K562 (cell line): Measurements from ENCODE around the gene RPS19. TPM values are rescaled to one million over a fixed set of nuclear protein-coding genes. Genes with fewer than 3 reads are reported as not detected.
A peak's percentile ranks its signal among the peaks of the same experiment; 100 is the strongest.

ENCODE experiments used
- ATAC-seq: fragments of 200-7000 bp; cut with Tn5 transposase; 3 replicates; pipeline ENCODE4 v1.9.1; 2020; ENCODE audit warnings: moderate library complexity
- BruUV-seq: library from RNA; stranded (reverse); fragments of 400-500 nt; replicated peaks from 2 replicates; lab custom pipeline; 2021; lab: Mats Ljungman, UMichigan
- CTCF ChIA-PET: fragments of 300-600 bp; formaldehyde crosslinking; extraction: SDS; loops from one replicate; lab custom pipeline; 2021; ENCODE audit warnings: low intra/inter-chr PET ratio; lab: Yijun Ruan, JAX
- POLR2A ChIA-PET: fragments of 300-600, 350-650 bp; sonication (Branson Sonifier 250); formaldehyde crosslinking; extraction: SDS; loops from one replicate; lab custom pipeline; 2021; ENCODE audit warnings: antibody characterized with exemption, inconsistent platforms; lab: Yijun Ruan, JAX
- DNase-seq, 4 experiments: peaks; one replicate each; pipeline versions ENCODE4 v3.0.0 to v3.0.0-alpha.2; 2011 to 2018; ENCODE audit warnings: low spot score in 3 of 4, mixed read lengths in 3 of 4; ENCODE audit errors: extremely low read depth in 1 of 4
- FAIRE-seq: peaks from 2 replicates; lab custom pipeline; 2011; peaks lifted over from hg19 to GRCh38; lab: Jason Lieb, UNC
- H2AFZ ChIP-seq: 2 replicates; pipeline ENCODE4 v1.6.0; 2011; ENCODE audit warnings: low read depth, low read length, control low read depth, inconsistent platforms
- H3K27ac ChIP-seq: fragments of 200-600 bp; 3 replicates; pipeline ENCODE4 v1.8.0; 2011; ENCODE audit warnings: low read depth, mild to moderate bottlenecking, control low read depth, inconsistent platforms, low read length, moderate library complexity, mixed read lengths; ENCODE audit errors: extremely low read depth
- H3K27me3 ChIP-seq, 2 experiments: fragments of 300-600 bp in 1 of 2; 2 replicates in 1 of 2; 3 replicates in 1 of 2; pipeline versions ENCODE4 v1.6.0 to v1.8.0; 2011; ENCODE audit warnings: inconsistent platforms in 2 of 2, low read length in 2 of 2, mild to moderate bottlenecking in 1 of 2, mixed read lengths in 1 of 2, moderate library complexity in 1 of 2; ENCODE audit not compliant: control insufficient read depth in 2 of 2, insufficient read depth in 2 of 2
- H3K36me3 ChIP-seq: fragments of 300-600 bp; 3 replicates; pipeline ENCODE4 v1.8.0; 2011; ENCODE audit warnings: mild to moderate bottlenecking, low read length, inconsistent platforms; ENCODE audit not compliant: control insufficient read depth, insufficient read depth
- H3K4me1 ChIP-seq, 2 experiments: fragments of 200-600 bp in 1 of 2; replicated peaks in 1 of 2; 2 replicates in 1 of 2; 3 replicates in 1 of 2; pipeline versions ENCODE4 v1.5.1 to v1.8.0; 2011; ENCODE audit warnings: inconsistent platforms in 2 of 2, low read length in 2 of 2, mild to moderate bottlenecking in 1 of 2, mixed read lengths in 1 of 2, moderate library complexity in 1 of 2; ENCODE audit not compliant: control insufficient read depth in 2 of 2, insufficient read depth in 2 of 2
- H3K4me2 ChIP-seq: 2 replicates; pipeline ENCODE4 v1.6.1; 2011; ENCODE audit warnings: low read length, control low read depth, inconsistent platforms, mixed read lengths; ENCODE audit not compliant: insufficient read depth
- H3K4me3 ChIP-seq: fragments of 200-600 bp; sonication (generic), shearing (Covaris generic); 2 replicates; pipeline ENCODE4 v1.5.1; 2016; ENCODE audit warnings: control low read depth, inconsistent platforms
- H3K79me2 ChIP-seq: fragments of 200-600 bp; 3 replicates; pipeline ENCODE4 v1.8.0; 2011; ENCODE audit warnings: low read length, inconsistent platforms; ENCODE audit not compliant: control insufficient read depth, insufficient read depth
- H3K9ac ChIP-seq, 2 experiments: 2 replicates each; pipeline versions ENCODE4 v1.6.0 to v1.6.1; 2011; ENCODE audit warnings: low read depth in 2 of 2, low read length in 2 of 2, control low read depth in 1 of 2, inconsistent platforms in 1 of 2, mild to moderate bottlenecking in 1 of 2, mixed read lengths in 1 of 2; ENCODE audit not compliant: insufficient read depth in 1 of 2
- H3K9me1 ChIP-seq: one replicate; pipeline ENCODE4 v1.6.0; 2011; ENCODE audit warnings: inconsistent platforms, mild to moderate bottlenecking, low read length, moderate library complexity; ENCODE audit not compliant: control insufficient read depth, insufficient read depth
- H3K9me3 ChIP-seq: replicated peaks from 2 replicates; pipeline ENCODE4 v1.5.1; 2011; ENCODE audit warnings: low read depth, low read length, inconsistent platforms; ENCODE audit not compliant: control insufficient read depth, insufficient read depth
- H4K20me1 ChIP-seq: replicated peaks from 2 replicates; pipeline ENCODE4 v1.6.1; 2011; ENCODE audit warnings: low read length, inconsistent platforms, mixed read lengths; ENCODE audit not compliant: control insufficient read depth, insufficient read depth
- CBFA2T3 ChIP-seq: fragments of 450-650 bp; IDR thresholded peaks from 2 replicates; pipeline ENCODE4 v1.6.1; 2017
- CCAR2 ChIP-seq: fragments of 200-400 bp; formaldehyde crosslinking; IDR thresholded peaks from 2 replicates; pipeline ENCODE4 v1.6.1; 2017; ENCODE audit warnings: mild to moderate bottlenecking, low read depth, low read length
- CHCHD3 ChIP-seq: fragments of 250-450 bp; sonication (Bioruptor Pico); IDR thresholded peaks from 2 replicates; pipeline ENCODE4 v2.1.2; 2022; ENCODE audit warnings: mild to moderate bottlenecking
- E2F5 ChIP-seq: sonication (generic); formaldehyde crosslinking; IDR thresholded peaks from 2 replicates; pipeline ENCODE4 v1.8.0; 2022; ENCODE audit warnings: mild to moderate bottlenecking, missing genetic modification reagents
- ERF ChIP-seq: fragments of 450-650 bp; formaldehyde crosslinking; IDR thresholded peaks from 2 replicates; pipeline ENCODE4 v1.4.0; 2020; ENCODE audit warnings: mild to moderate bottlenecking, mixed read lengths
- HMG20B ChIP-seq: fragments of 250-450 bp; sonication (Bioruptor Pico); IDR thresholded peaks from 2 replicates; pipeline ENCODE4 v1.5.0; 2021; ENCODE audit warnings: mild to moderate bottlenecking
- KAT2B ChIP-seq: IDR thresholded peaks from one replicate; pipeline ENCODE4 v1.6.1; 2012; ENCODE audit warnings: low read depth, mild to moderate bottlenecking, control low read depth, inconsistent platforms, low read length, moderate library complexity
- NFE2L1 ChIP-seq: fragments of 450-650 bp; IDR thresholded peaks from 2 replicates; pipeline ENCODE4 v1.6.1; 2016; ENCODE audit warnings: missing genetic modification characterization, low read depth, mild to moderate bottlenecking, missing compliant biosample characterization, moderate library complexity, borderline replicate concordance
- POLR2G ChIP-seq: fragments of 200-400 bp; formaldehyde crosslinking; IDR thresholded peaks from 2 replicates; pipeline ENCODE4 v1.6.1; 2017; ENCODE audit warnings: low read depth, mild to moderate bottlenecking, antibody characterized with exemption, low read length, moderate library complexity
- SREBF1 ChIP-seq: fragments of 150-350 bp; IDR thresholded peaks from 2 replicates; pipeline ENCODE4 v1.6.1; 2014; ENCODE audit warnings: antibody characterized with exemption, low read depth, low read length, borderline replicate concordance
- VEZF1 ChIP-seq: fragments of 200-800 bp; sonication (Bioruptor generic); IDR thresholded peaks from 2 replicates; pipeline ENCODE4 v1.6.1; 2017; ENCODE audit warnings: missing genetic modification characterization, missing compliant biosample characterization
- YY1 ChIP-seq, 3 experiments: IDR thresholded peaks; 2 replicates each; pipeline ENCODE4 v1.6.1; 2011; ENCODE audit warnings: low read length in 2 of 3, mild to moderate bottlenecking in 2 of 3, moderate library complexity in 2 of 3, borderline replicate concordance in 1 of 3, control low read depth in 1 of 3, low read depth in 1 of 3; ENCODE audit not compliant: insufficient read depth in 3 of 3, insufficient replicate concordance in 2 of 3, control insufficient read depth in 1 of 3, insufficient read length in 1 of 3; ENCODE audit errors: extremely low read depth in 1 of 3
- ZNF384 ChIP-seq: IDR thresholded peaks from 2 replicates; pipeline ENCODE4 v1.6.1; 2012; ENCODE audit warnings: low read depth, low read length, improper control_type of control experiment
- ZNF589 ChIP-seq: fragments of 200-800 bp; sonication (Bioruptor generic); IDR thresholded peaks from 2 replicates; pipeline ENCODE4 v1.6.1; 2016; ENCODE audit warnings: low read depth, missing genetic modification characterization, missing compliant biosample characterization
- WGBS: fragments of 100-300 bp; shearing (Covaris generic); methylation state at CpG from one replicate; pipeline ENCODE4 v1.1.6; 2016; ENCODE audit warnings: low coverage, mixed read lengths; ENCODE audit not compliant: insufficient coverage; ENCODE audit errors: missing lambda C conversion rate; 5-methylcytosine and 5-hydroxymethylcytosine counted together
- in situ Hi-C: fragments of 300-500 bp; cut with MboI; formaldehyde crosslinking; loops from 4 replicates; pipeline ENCODE4 v1.15.0; 2018; ENCODE audit warnings: inconsistent platforms, mixed read lengths
- intact Hi-C: fragments of 100-400 bp; cut with micrococcal nuclease; formaldehyde crosslinking; loops from 2 replicates; pipeline ENCODE4 v1.14.2; 2022
- polyA plus RNA-seq, 8 experiments: library from polyadenylated mRNA; depleted of rRNA in 4 of 8; stranded (reverse) in 5 of 8; unstranded in 3 of 8; fragments of >200 nt; fragmentation: Nextera tagmentation in 2 of 8; fragmentation: Illumina TruSeq in 1 of 8; extraction: Ambion mirVana in 2 of 8; extraction: Trizol in 1 of 8; gene quantifications; 2 replicates each; pipeline versions ENCODE4 v1.2.1 to v1.2.3, GENCODE V29; 2011 to 2014; ENCODE audit warnings: inconsistent platforms in 1 of 8, missing spikeins in 1 of 8
- total RNA-seq, 7 experiments: library from RNA; depleted of rRNA in 6 of 7; stranded (reverse); fragments of >200 nt in 6 of 7; fragmentation: Illumina TruSeq in 2 of 7; extraction: Trizol in 2 of 7; gene quantifications; 2 replicates each; pipeline versions ENCODE4 v1.2.1 to v1.2.3, GENCODE V29; 2011 to 2021; ENCODE audit warnings: low replicate concordance in 1 of 7
- TF ChIP-seq, protein P1 (sequence below): fragments of 200-400 bp; formaldehyde crosslinking; IDR thresholded peaks from 2 replicates; pipeline ENCODE4 v1.6.1; 2017; ENCODE audit warnings: mild to moderate bottlenecking, low read depth, low read length, moderate library complexity

RPS19 gene
- total and polyA plus RNA-seq, 9 of the 15 experiments (the other 6 are each of a cell fraction or from before 2014, with no cell fraction given) = 1,964 to 3,408 (median 2,747) TPM

GRCh38 chr19:41871573-41872383 is 11.7 kb downstream of the RPS19 start:
- ATAC-seq (peak; percentile 46), FAIRE-seq (no peak), DNase-seq (peak in 1 of 4 experiments; percentile 38)
- Histone ChIP-seq H2AFZ (no peak overlapping the region), H3K36me3 (peaks cover 50% of the 10 kb centered on the region; the same call in 2 of the 3 replicates), H3K4me3 (no peak overlapping the region), H3K9me1 (no peaks in the 10 kb centered on the region), H3K9me3 (no peaks in the 10 kb centered on the region), H3K4me2 (no peak overlapping the region), H4K20me1 (peaks cover 43% of the 10 kb centered on the region), H3K27me3 (no peaks in the 10 kb centered on the region), H3K79me2 (peaks cover 19% of the 10 kb centered on the region), H3K9ac (0 out of 4 replicates have a peak overlapping the region, but pooled peaks of 1 of the 2 experiments have one; percentile 14), H3K4me1 (peaks cover 7 to 27% of the 10 kb centered on the region in 2 experiments; a peak in 4 of 5 replicates), H3K27ac (peak overlapping the region; percentile 40; the same call in 1 of the 3 replicates)
- in situ Hi-C loops (loop anchor here (5.0 kb wide), 1 partner anchor 76 kb away; no protein-coding TSS in a partner anchor), intact Hi-C loops (loop anchor here (2.0 kb wide), 1 partner anchor 87 kb away; the partner anchor contains the start of gene RABAC1)
- CTCF ChIA-PET = interaction anchor here (5.4 kb wide), 1 partner anchor 80 kb away, joined by 35 read pairs; no protein-coding TSS in a partner anchor
- POLR2A ChIA-PET = interaction anchor here (1.4 to 6.2 kb wide), 4 partner anchors 8 to 87 kb away, joined by 3 to 54 read pairs (median 20); partner anchors contain the start of genes RABAC1 and RPS19
- 55% methylated on average over 13 of the region's 16 CpGs for WGBS
- no TSS peak for BruUV-seq
- TF ChIP-seq CCAR2 (no peak), ERF (0 out of 2 replicates have a peak, but pooled peaks have one; percentile 68), KAT2B (no peak), HMG20B (CRISPR knock-in tag) (no peak), ZNF384 (no peak), NFE2L1 (tag) (no peak), SREBF1 (no peak), POLR2G (peak; percentile 76), E2F5 (no peak), ZNF589 (CRISPR knock-in tag) (0 out of 2 replicates have a peak, but pooled peaks have one; percentile 34), CHCHD3 (CRISPR knock-in tag) (peak; percentile 74; the same call in 1 of the 2 replicates), CBFA2T3 (no peak), YY1 (IDR thresholded peaks at IDR 0.05; ENCODE audit: borderline replicate concordance in 1 of 3, control insufficient read depth in 1 of 3, extremely low read depth in 1 of 3, insufficient read depth in 3 of 3, insufficient read length in 1 of 3, insufficient replicate concordance in 2 of 3, low read depth in 1 of 3, low read length in 2 of 3) (peak in 1 of 3 experiments; percentile 11), VEZF1 (CRISPR knock-in tag) (no peak)
- TF ChIP-seq, protein P1, sequence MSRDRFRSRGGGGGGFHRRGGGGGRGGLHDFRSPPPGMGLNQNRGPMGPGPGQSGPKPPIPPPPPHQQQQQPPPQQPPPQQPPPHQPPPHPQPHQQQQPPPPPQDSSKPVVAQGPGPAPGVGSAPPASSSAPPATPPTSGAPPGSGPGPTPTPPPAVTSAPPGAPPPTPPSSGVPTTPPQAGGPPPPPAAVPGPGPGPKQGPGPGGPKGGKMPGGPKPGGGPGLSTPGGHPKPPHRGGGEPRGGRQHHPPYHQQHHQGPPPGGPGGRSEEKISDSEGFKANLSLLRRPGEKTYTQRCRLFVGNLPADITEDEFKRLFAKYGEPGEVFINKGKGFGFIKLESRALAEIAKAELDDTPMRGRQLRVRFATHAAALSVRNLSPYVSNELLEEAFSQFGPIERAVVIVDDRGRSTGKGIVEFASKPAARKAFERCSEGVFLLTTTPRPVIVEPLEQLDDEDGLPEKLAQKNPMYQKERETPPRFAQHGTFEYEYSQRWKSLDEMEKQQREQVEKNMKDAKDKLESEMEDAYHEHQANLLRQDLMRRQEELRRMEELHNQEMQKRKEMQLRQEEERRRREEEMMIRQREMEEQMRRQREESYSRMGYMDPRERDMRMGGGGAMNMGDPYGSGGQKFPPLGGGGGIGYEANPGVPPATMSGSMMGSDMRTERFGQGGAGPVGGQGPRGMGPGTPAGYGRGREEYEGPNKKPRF = no peak
